ENCODE data around the gene CTBP1. TPM values are rescaled to one million over a fixed set of nuclear protein-coding genes. Genes with fewer than 3 reads are reported as not detected.

Gene CTBP1
- total RNA-seq, 1 donor from 2014 or later, result 171 TPM

DNA sequence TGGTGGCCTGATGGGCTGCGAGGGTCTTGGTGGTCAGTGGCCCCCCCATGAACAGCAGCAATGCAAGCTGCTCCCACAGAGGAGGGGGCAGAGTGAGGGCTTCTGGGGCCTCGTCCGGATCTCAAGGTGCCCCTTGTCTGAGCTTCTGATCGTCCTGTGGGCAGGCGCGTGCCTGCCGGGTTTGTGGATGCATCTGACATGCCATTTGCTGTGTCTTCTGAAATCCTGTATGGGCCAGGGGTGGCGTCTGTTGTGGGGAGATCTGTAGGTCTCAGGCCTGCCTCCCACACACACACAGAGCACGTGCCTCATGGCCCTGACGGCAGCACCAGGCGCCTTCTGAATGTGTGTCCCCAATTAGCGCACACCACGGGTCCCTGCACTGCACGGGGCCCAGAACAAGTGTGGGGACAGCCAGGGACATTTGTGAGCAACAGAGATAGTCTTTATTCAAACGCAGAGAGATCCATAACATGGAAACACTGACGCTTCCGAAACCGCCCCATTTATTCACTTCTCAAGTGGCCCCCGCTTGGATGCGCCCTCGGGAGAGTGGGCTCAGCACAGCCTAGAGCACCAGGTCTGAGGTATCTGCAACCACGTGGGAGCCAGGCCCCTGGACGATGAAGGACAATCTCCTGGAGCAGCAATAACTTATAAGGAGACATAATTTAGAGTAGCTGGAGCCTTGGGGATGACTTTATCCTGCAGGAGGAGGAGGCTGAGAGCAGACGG, 82.3 kb downstream of the CTBP1 start:
- no peak for DNase-seq (ENCODE audit: extremely low read depth, low read depth, low spot score)

DNA sequence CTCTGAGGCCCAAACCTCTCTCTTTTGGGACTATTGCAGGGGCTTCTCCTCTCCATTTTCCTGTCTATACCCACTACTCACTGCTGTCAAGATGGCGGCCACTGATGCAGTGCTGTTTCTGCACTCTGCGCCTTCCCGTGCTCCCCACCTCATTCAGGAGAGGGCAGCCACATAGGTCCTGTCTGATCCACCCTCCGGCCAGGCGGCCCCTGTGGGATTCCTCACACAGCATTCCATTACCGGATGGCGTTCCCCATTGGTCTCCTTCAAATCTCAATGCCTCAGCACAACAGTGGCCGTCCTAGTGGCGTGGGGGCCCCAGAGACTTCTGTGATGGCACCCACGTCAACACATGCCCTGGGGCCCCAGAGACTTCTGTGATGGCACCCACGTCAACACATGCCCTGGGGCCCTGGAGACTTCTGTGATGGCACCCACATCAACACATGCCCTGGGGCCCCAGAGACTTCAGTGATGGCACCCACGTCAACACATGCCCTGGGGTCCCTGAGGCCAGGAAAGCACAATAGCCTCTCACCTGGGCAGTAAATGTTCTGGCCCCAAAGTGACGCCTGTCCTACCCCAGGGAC, 83.9 kb downstream of the CTBP1 start:
- no peak for DNase-seq (ENCODE audit: extremely low read depth, low read depth, low spot score)

GRCh38 chr4:1164444-1164843, 84.5 kb downstream of the CTBP1 start:
- no peak for DNase-seq (ENCODE audit: extremely low read depth, low read depth, low spot score)

- no peak for DNase-seq (ENCODE audit: extremely low read depth, low read depth, low spot score)
These were observed 84.9 kb downstream of the CTBP1 start for GRCh38 chr4:1164040-1164439.

Other genes with a start within 250 kb of the CTBP1 start
- 22.3 and 27.7 TPM in 2 replicates for gene FGFRL1, start 237.5 kb downstream of the CTBP1 start, total RNA-seq
- gene RNF212, start 135.6 kb downstream of the CTBP1 start, total RNA-seq, result 0.29 and 4.9 TPM in 2 replicates
- 4.6 and 5.1 TPM in 2 replicates for gene SPON2, start 76.5 kb downstream of the CTBP1 start, total RNA-seq
- gene MAEA, start 40.8 kb upstream of the CTBP1 start, total RNA-seq, result 71.9 and 80.0 TPM in 2 replicates
- gene UVSSA, start 98.1 kb upstream of the CTBP1 start, total RNA-seq, result 7.5 and 15.1 TPM in 2 replicates
- gene NKX1-1, start 157.3 kb upstream of the CTBP1 start, total RNA-seq, result not detected in 2 replicates